Mesenchymal stem cell (in vitro differentiated cells and primary cell): ENCODE results near the gene INO80B.

ENCODE experiments used
- DNase-seq: peaks from one replicate; pipeline ENCODE4 v3.0.0-alpha.2; 2013
- H2AFZ ChIP-seq: one replicate; pipeline ENCODE4 v1.6.1; 2013; ENCODE audit warnings: low read depth, mild to moderate bottlenecking, control low read depth, inconsistent platforms, low read length, moderate library complexity
- H2AK5ac ChIP-seq: 2 replicates; pipeline ENCODE4 v1.6.1; 2013; ENCODE audit warnings: low read length, moderate library complexity, mild to moderate bottlenecking, inconsistent platforms; ENCODE audit not compliant: severe bottlenecking
- H2BK120ac ChIP-seq: one replicate; pipeline ENCODE4 v1.6.1; 2013; ENCODE audit warnings: low read depth, mild to moderate bottlenecking, inconsistent platforms, low read length, moderate library complexity
- H2BK12ac ChIP-seq, 2 experiments: one replicate each; pipeline ENCODE4 v1.6.1; 2013; ENCODE audit warnings: inconsistent platforms in 2 of 2, low read length in 2 of 2, mild to moderate bottlenecking in 2 of 2, moderate library complexity in 2 of 2, control low read depth in 1 of 2
- H2BK15ac ChIP-seq: one replicate; pipeline ENCODE4 v1.6.1; 2013; ENCODE audit warnings: mild to moderate bottlenecking, low read depth, inconsistent platforms; ENCODE audit not compliant: poor library complexity, severe bottlenecking
- H2BK5ac ChIP-seq: 2 replicates; pipeline ENCODE4 v1.6.1; 2013; ENCODE audit warnings: low read depth, mild to moderate bottlenecking, low read length, control low read depth, inconsistent platforms; ENCODE audit not compliant: poor library complexity, severe bottlenecking
- H3K14ac ChIP-seq, 2 experiments: one replicate each; pipeline ENCODE4 v1.6.1; 2013; ENCODE audit warnings: inconsistent platforms in 2 of 2, low read length in 2 of 2, control low read depth in 1 of 2, mild to moderate bottlenecking in 1 of 2, moderate library complexity in 1 of 2
- H3K18ac ChIP-seq, 2 experiments: one replicate each; pipeline ENCODE4 v1.6.1; 2013; ENCODE audit warnings: inconsistent platforms in 2 of 2, low read length in 2 of 2, control low read depth in 1 of 2, low read depth in 1 of 2, mild to moderate bottlenecking in 1 of 2
- H3K23ac ChIP-seq, 2 experiments: one replicate each; pipeline ENCODE4 v1.6.1; 2013; ENCODE audit warnings: inconsistent platforms in 2 of 2, low read length in 2 of 2, mild to moderate bottlenecking in 2 of 2, moderate library complexity in 2 of 2, control low read depth in 1 of 2
- H3K27ac ChIP-seq: 2 replicates; pipeline ENCODE4 v1.5.1; 2013; ENCODE audit warnings: mild to moderate bottlenecking, moderate library complexity, low read length, control low read depth, inconsistent platforms; ENCODE audit not compliant: poor library complexity, severe bottlenecking
- H3K27me3 ChIP-seq, 2 experiments: 2 replicates each; pipeline versions ENCODE4 v1.6.1 to v1.7.0; 2013; ENCODE audit warnings: low read length in 2 of 2, mild to moderate bottlenecking in 2 of 2, moderate library complexity in 2 of 2, control low read depth in 1 of 2, inconsistent platforms in 1 of 2; ENCODE audit not compliant: control insufficient read depth in 1 of 2, insufficient read depth in 1 of 2
- H3K36me3 ChIP-seq, 2 experiments: 2 replicates each; pipeline versions ENCODE4 v1.6.1 to v1.7.0; 2013; ENCODE audit warnings: low read length in 2 of 2, control low read depth in 1 of 2, inconsistent platforms in 1 of 2, low read depth in 1 of 2, mild to moderate bottlenecking in 1 of 2; ENCODE audit not compliant: insufficient read depth in 2 of 2, control insufficient read depth in 1 of 2
- H3K4ac ChIP-seq, 2 experiments: one replicate each; pipeline ENCODE4 v1.6.1; 2013; ENCODE audit warnings: inconsistent platforms in 2 of 2, low read length in 2 of 2, mild to moderate bottlenecking in 2 of 2, moderate library complexity in 2 of 2, control low read depth in 1 of 2, low read depth in 1 of 2
- H3K4me1 ChIP-seq: 2 replicates; pipeline ENCODE4 v1.6.1; 2013; ENCODE audit warnings: low read depth, low read length, control low read depth; ENCODE audit not compliant: control insufficient read depth, insufficient read depth
- H3K4me2 ChIP-seq: 2 replicates; pipeline ENCODE4 v1.6.1; 2013; ENCODE audit warnings: low read length, mild to moderate bottlenecking, inconsistent platforms; ENCODE audit not compliant: poor library complexity, severe bottlenecking
- H3K4me3 ChIP-seq, 2 experiments: 2 replicates each; pipeline versions ENCODE4 v1.5.1 to v1.7.0; 2013; ENCODE audit warnings: low read length in 2 of 2, mild to moderate bottlenecking in 2 of 2, control low read depth in 1 of 2, low read depth in 1 of 2; ENCODE audit not compliant: insufficient read depth in 1 of 2
- H3K79me1 ChIP-seq: replicated peaks from 2 replicates; pipeline ENCODE4 v1.6.1; 2013; ENCODE audit warnings: mild to moderate bottlenecking, control low read depth, low read length, inconsistent platforms; ENCODE audit not compliant: poor library complexity, severe bottlenecking
- H3K9ac ChIP-seq: 2 replicates; pipeline ENCODE4 v1.7.0; 2013; ENCODE audit warnings: mild to moderate bottlenecking, low read length, moderate library complexity
- H3K9me3 ChIP-seq: 2 replicates; pipeline ENCODE4 v1.7.0; 2013; ENCODE audit warnings: mild to moderate bottlenecking, low read length; ENCODE audit not compliant: control insufficient read depth
- H4K8ac ChIP-seq: one replicate; pipeline ENCODE4 v1.6.1; 2013; ENCODE audit warnings: inconsistent platforms, mild to moderate bottlenecking, low read length, moderate library complexity
- H4K91ac ChIP-seq: one replicate; pipeline ENCODE4 v1.6.1; 2013; ENCODE audit warnings: mild to moderate bottlenecking, low read length, inconsistent platforms
- WGBS: methylation state at CpG from one replicate; pipeline ENCODE4 v1.1.7; 2013; ENCODE audit warnings: mixed read lengths; 5-methylcytosine and 5-hydroxymethylcytosine counted together

Gene INO80B

GRCh38 chr2:74447230-74447999 is 7.5 kb upstream of the INO80B start:
- no peak for DNase-seq
- Histone ChIP-seq H3K27me3 (no peaks in the 10 kb centered on the region), H3K23ac (no peak overlapping the region), H3K9me3 (no peaks in the 10 kb centered on the region), H3K9ac (no peak overlapping the region), H3K27ac (no peak overlapping the region), H3K14ac (no peak overlapping the region), H2BK15ac (no peak overlapping the region), H3K79me1 (no peaks in the 10 kb centered on the region), H2AK5ac (no peak overlapping the region), H2BK120ac (no peak overlapping the region), H3K18ac (no peak overlapping the region), H2BK12ac (peak overlapping the region in 1 of 2 experiments; percentile 11), H3K36me3 (no peaks in the 10 kb centered on the region), H3K4me1 (peaks cover 11% of the 10 kb centered on the region), H3K4me3 (no peak overlapping the region), H4K8ac (no peak overlapping the region), H2BK5ac (no peak overlapping the region), H4K91ac (no peak overlapping the region), H3K4me2 (no peak overlapping the region), H3K4ac (no peak overlapping the region), H2AFZ (no peak overlapping the region)
- 94% methylated on average over 1 of the region's 5 CpGs for WGBS

GRCh38 chr2:74448771-74449170 is 6.1 kb upstream of the INO80B start:
- no peak for DNase-seq
- H3K36me3 ChIP-seq = no peaks in the 10 kb centered on the region
- no peak overlapping the region for H3K18ac ChIP-seq
- H3K4me3 ChIP-seq = no peak overlapping the region
- H2AK5ac ChIP-seq = no peak overlapping the region
- H2BK12ac ChIP-seq = no peak overlapping the region
- 91% methylated on average over 1 of the region's 2 CpGs for WGBS
- no peaks in the 10 kb centered on the region for H3K79me1 ChIP-seq
- H2BK120ac ChIP-seq = no peak overlapping the region
- no peak overlapping the region for H3K23ac ChIP-seq
- no peak overlapping the region for H4K8ac ChIP-seq
- H3K9me3 ChIP-seq = no peaks in the 10 kb centered on the region
- H3K14ac ChIP-seq = no peak overlapping the region
- H4K91ac ChIP-seq = no peak overlapping the region
- H3K9ac ChIP-seq = no peak overlapping the region
- no peak overlapping the region for H2AFZ ChIP-seq
- no peak overlapping the region for H3K4me2 ChIP-seq
- no peaks in the 10 kb centered on the region for H3K27me3 ChIP-seq
- no peak overlapping the region for H2BK5ac ChIP-seq
- H3K4ac ChIP-seq = no peak overlapping the region
- no peak overlapping the region for H2BK15ac ChIP-seq
- no peak overlapping the region for H3K27ac ChIP-seq
- H3K4me1 ChIP-seq = peaks cover 7% of the 10 kb centered on the region

- no peak overlapping the region for H3K23ac ChIP-seq
- no peaks in the 10 kb centered on the region for H3K9me3 ChIP-seq
- H3K14ac ChIP-seq = no peak overlapping the region
- no peaks in the 10 kb centered on the region for H3K27me3 ChIP-seq
- peaks cover 6% of the 10 kb centered on the region for H3K4me1 ChIP-seq
- peaks cover 7% of the 10 kb centered on the region for H3K79me1 ChIP-seq
- H2AFZ ChIP-seq = no peak overlapping the region
- no peak overlapping the region for H2BK12ac ChIP-seq
- H4K8ac ChIP-seq = no peak overlapping the region
- 84% methylated on average over 3 of the region's 3 CpGs for WGBS
- H2BK5ac ChIP-seq = no peak overlapping the region
- H3K9ac ChIP-seq = no peak overlapping the region
- no peak overlapping the region for H2BK15ac ChIP-seq
- no peak overlapping the region for H2AK5ac ChIP-seq
- no peak overlapping the region for H3K4me2 ChIP-seq
- DNase-seq = no peak
- H2BK120ac ChIP-seq = no peak overlapping the region
- H3K36me3 ChIP-seq = no peaks in the 10 kb centered on the region
- H3K27ac ChIP-seq = no peak overlapping the region
- H3K4ac ChIP-seq = no peak overlapping the region
- no peak overlapping the region for H3K4me3 ChIP-seq
- no peak overlapping the region for H4K91ac ChIP-seq
- H3K18ac ChIP-seq = no peak overlapping the region
These were observed 4.2 kb upstream of the INO80B start for GRCh38 chr2:74450570-74451190.

GRCh38 chr2:74457129-74457548 is 2.3 kb downstream of the INO80B start:
- Histone ChIP-seq H2BK12ac (no peak overlapping the region), H3K18ac (peak overlapping the region; percentile 41 to 76), H3K4me3 (peak overlapping the region; percentile 57 to 87), H2BK120ac (peak overlapping the region; percentile 71), H3K4ac (peak overlapping the region; percentile 56 to 79), H3K9me3 (no peaks in the 10 kb centered on the region), H4K91ac (no peak overlapping the region), H3K79me1 (peaks cover 32% of the 10 kb centered on the region), H2AFZ (peak overlapping the region; percentile 33), H3K9ac (peak overlapping the region; percentile 80), H3K4me2 (peak overlapping the region; percentile 87), H3K4me1 (peaks cover 11% of the 10 kb centered on the region), H2AK5ac (no peak overlapping the region), H3K27ac (peak overlapping the region; percentile 75), H3K36me3 (peaks cover 15 to 24% of the 10 kb centered on the region in 2 experiments), H2BK15ac (peak overlapping the region; percentile 52), H3K23ac (peak overlapping the region in 1 of 2 experiments; percentile 34), H3K14ac (no peak overlapping the region), H3K27me3 (no peaks in the 10 kb centered on the region), H2BK5ac (peak overlapping the region; percentile 50), H4K8ac (peak overlapping the region; percentile 95)
- under 1% methylated on average over 18 of the region's 27 CpGs for WGBS
- no peak for DNase-seq
